ENCODE data around the gene AHSA1. TPM values are rescaled to one million over a fixed set of nuclear protein-coding genes. Genes with fewer than 3 reads are reported as not detected.

AHSA1 gene
- total RNA-seq, 1 experiment from 2014 or later = 190 TPM

DNA sequence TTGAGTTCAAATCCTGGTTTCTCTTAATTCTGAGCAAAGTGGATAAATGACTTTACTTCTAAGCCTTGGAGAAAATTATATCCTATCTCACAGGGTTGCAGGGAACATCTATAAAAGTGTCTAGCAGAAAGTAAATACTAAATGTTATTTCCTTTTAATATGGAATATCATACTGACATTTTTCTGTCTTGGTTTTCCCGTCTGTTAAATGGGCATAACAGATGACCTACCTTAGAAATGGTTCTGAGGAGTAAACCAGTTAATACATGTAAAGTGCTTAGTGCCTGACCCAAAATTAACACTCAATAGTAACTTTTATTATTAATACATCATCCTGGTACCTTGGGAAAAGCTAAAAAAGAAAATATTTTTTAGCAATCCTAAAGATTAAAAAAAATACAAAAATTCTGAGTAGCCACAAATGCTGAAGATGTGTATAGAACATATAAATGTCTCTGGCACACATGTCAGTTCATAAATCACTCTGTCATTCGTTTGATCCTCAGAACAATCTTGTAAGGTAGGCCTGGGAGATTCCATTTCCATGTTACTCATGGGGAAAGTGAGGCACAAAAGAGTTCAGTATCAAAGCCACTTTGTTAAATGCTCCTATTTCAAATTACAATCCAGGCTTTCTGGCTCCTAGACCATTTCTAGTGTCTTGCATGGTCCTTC, 1.8 kb upstream of the AHSA1 start:
- H3K27ac ChIP-seq (ENCODE audit: insufficient read length, low read depth, low read length) = no peak overlapping the region
- H4K20me1 ChIP-seq (ENCODE audit: control insufficient read depth, insufficient read depth, insufficient read length) = no peaks in the 10 kb centered on the region
- H2AK5ac ChIP-seq (ENCODE audit: insufficient read length, low read length) = no peak overlapping the region
- H2BK20ac ChIP-seq (ENCODE audit: low read depth, low read length, poor library complexity, severe bottlenecking) = no peak overlapping the region
- H3K23ac ChIP-seq (ENCODE audit: insufficient read length, low read depth, low read length) = no peak overlapping the region
- peaks cover 4% of the 10 kb centered on the region for H3K23me2 ChIP-seq (ENCODE audit: insufficient read length, low read depth, low read length, poor library complexity, severe bottlenecking)
- no peaks in the 10 kb centered on the region for H3K27me3 Mint-ChIP-seq (ENCODE audit: low read depth)
- H3T11ph ChIP-seq (ENCODE audit: low read length) = no peak overlapping the region
- no peak overlapping the region for H3K27ac Mint-ChIP-seq
- peaks cover 20 to 22% of the 10 kb centered on the region in 2 experiments for H3K4me1 Mint-ChIP-seq
- no peaks in the 10 kb centered on the region; the same call in 1 of the 2 replicates for H3K4me1 ChIP-seq (ENCODE audit: insufficient read depth, low read length)
- peaks cover 14 to 38% (median 31%) of the 10 kb centered on the region in 3 experiments for H3K36me3 Mint-ChIP-seq (ENCODE audit: insufficient read depth in 1 of 3, low read depth in 3 of 3)
- no peak overlapping the region for H3K9ac ChIP-seq (ENCODE audit: extremely low read depth, insufficient read length, low read length)
- no peak overlapping the region for H3K18ac ChIP-seq (ENCODE audit: insufficient read length, low read depth, low read length)
- no peaks in the 10 kb centered on the region for H3K9me3 ChIP-seq (ENCODE audit: control insufficient read depth, low read depth, low read length)
- H3K4me2 ChIP-seq (ENCODE audit: insufficient read depth, insufficient read length, low read length) = peak overlapping the region; percentile 89
- H2BK120ac ChIP-seq (ENCODE audit: low read depth, low read length, poor library complexity, severe bottlenecking) = no peak overlapping the region
- no peak overlapping the region for H2BK15ac ChIP-seq (ENCODE audit: low read depth, low read length)
- H4K8ac ChIP-seq (replicated peaks; ENCODE audit: insufficient read length, low read depth, low read length) = no peak overlapping the region
- H2BK12ac ChIP-seq (ENCODE audit: insufficient read length, low read depth, low read length) = no peak overlapping the region
- H3K4ac ChIP-seq (ENCODE audit: low read depth, low read length) = no peak overlapping the region
- TF ChIP-seq, protein P1, sequence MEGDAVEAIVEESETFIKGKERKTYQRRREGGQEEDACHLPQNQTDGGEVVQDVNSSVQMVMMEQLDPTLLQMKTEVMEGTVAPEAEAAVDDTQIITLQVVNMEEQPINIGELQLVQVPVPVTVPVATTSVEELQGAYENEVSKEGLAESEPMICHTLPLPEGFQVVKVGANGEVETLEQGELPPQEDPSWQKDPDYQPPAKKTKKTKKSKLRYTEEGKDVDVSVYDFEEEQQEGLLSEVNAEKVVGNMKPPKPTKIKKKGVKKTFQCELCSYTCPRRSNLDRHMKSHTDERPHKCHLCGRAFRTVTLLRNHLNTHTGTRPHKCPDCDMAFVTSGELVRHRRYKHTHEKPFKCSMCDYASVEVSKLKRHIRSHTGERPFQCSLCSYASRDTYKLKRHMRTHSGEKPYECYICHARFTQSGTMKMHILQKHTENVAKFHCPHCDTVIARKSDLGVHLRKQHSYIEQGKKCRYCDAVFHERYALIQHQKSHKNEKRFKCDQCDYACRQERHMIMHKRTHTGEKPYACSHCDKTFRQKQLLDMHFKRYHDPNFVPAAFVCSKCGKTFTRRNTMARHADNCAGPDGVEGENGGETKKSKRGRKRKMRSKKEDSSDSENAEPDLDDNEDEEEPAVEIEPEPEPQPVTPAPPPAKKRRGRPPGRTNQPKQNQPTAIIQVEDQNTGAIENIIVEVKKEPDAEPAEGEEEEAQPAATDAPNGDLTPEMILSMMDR (conservative IDR thresholded peaks at IDR 0.05) = no peak
- H3K79me1 ChIP-seq (ENCODE audit: insufficient read depth, low read depth, low read length, poor library complexity, severe bottlenecking) = peaks cover 7% of the 10 kb centered on the region
- H2AFZ ChIP-seq (ENCODE audit: low read length) = no peak overlapping the region
- no CpG with 5 or more reads among the region's 2 CpGs for WGBS (ENCODE audit: extremely low coverage, insufficient read length, low lambda C conversion rate)
- peaks cover 13% of the 10 kb centered on the region; the same call in 1 of the 2 replicates for H3K79me2 ChIP-seq (ENCODE audit: insufficient read depth, low read length)
- H3K9me3 Mint-ChIP-seq = no peaks in the 10 kb centered on the region
- H2BK5ac ChIP-seq (ENCODE audit: insufficient read length, low read length) = no peak overlapping the region
- no peaks in the 10 kb centered on the region; the same call in 1 of the 2 replicates for H3K27me3 ChIP-seq (ENCODE audit: insufficient read depth, low read length)
- no peak overlapping the region for H3K56ac ChIP-seq (ENCODE audit: insufficient read length, low read depth, low read length)
- no peak overlapping the region for H3K14ac ChIP-seq (ENCODE audit: insufficient read depth, low read length)
- H3K4me3 Mint-ChIP-seq = peak overlapping the region; percentile 100
- no peak for DNase-seq
- no peak overlapping the region for H4K5ac ChIP-seq (ENCODE audit: insufficient read length, low read depth, low read length)
- no peak overlapping the region for H4K91ac ChIP-seq (ENCODE audit: insufficient read length, low read depth, low read length)
